Caco-2 (cell line): ENCODE results near the gene LRRC8C. TPM values are rescaled to one million over a fixed set of nuclear protein-coding genes. Genes with fewer than 3 reads are reported as not detected.

Source experiments
- BruUV-seq: library from RNA; stranded (reverse); fragments of 400-500 nt; replicated peaks from 2 replicates; lab custom pipeline; 2021; lab: Mats Ljungman, UMichigan
- CTCF ChIA-PET: fragments of 300-600 bp; sonication (Branson Sonifier 250); formaldehyde crosslinking; loops from one replicate; lab custom pipeline; 2022; ENCODE audit warnings: antibody characterized with exemption; lab: Charles Lee
- POLR2A ChIA-PET: fragments of 300-600 bp; sonication (Branson Sonifier 250); formaldehyde crosslinking; loops from one replicate; lab custom pipeline; 2022; ENCODE audit warnings: antibody characterized with exemption; lab: Charles Lee
- DNase-seq, 2 experiments: peaks; one replicate each; pipeline versions ENCODE4 v3.0.0 to v3.0.0-alpha.2; 2020 to 2022
- H3K27me3 ChIP-seq: replicated peaks from 2 replicates; pipeline ENCODE4 v1.6.0; 2011; ENCODE audit warnings: low read length; ENCODE audit not compliant: control insufficient read depth, insufficient read depth
- H3K36me3 ChIP-seq: 2 replicates; pipeline ENCODE4 v1.5.1; 2011; ENCODE audit warnings: low read length; ENCODE audit not compliant: control insufficient read depth, insufficient read depth
- H3K4me1 ChIP-seq: fragments of 250-450 bp; sonication (Bioruptor Pico); 2 replicates; pipeline ENCODE4 v1.5.1; 2020; ENCODE audit warnings: mild to moderate bottlenecking
- H3K4me3 ChIP-seq: 2 replicates; pipeline ENCODE4 v1.5.1; 2011; ENCODE audit warnings: low read depth, mild to moderate bottlenecking, control low read depth, low read length
- H3K9me3 ChIP-seq: fragments of 250-450 bp; sonication (Bioruptor Pico); 2 replicates; pipeline ENCODE4 v1.5.1; 2020; ENCODE audit warnings: mild to moderate bottlenecking, moderate library complexity
- H3K27ac Mint-ChIP-seq: one replicate; pipeline ENCODE4 v1.8.0; 2022; ENCODE audit warnings: mixed read lengths; ENCODE audit not compliant: unreplicated experiment
- H3K27me3 Mint-ChIP-seq: one replicate; pipeline ENCODE4 v1.8.0; 2022; ENCODE audit warnings: mixed read lengths; ENCODE audit not compliant: insufficient read depth, unreplicated experiment
- H3K36me3 Mint-ChIP-seq: one replicate; pipeline ENCODE4 v1.8.0; 2022; ENCODE audit warnings: mild to moderate bottlenecking, mixed read lengths; ENCODE audit not compliant: insufficient read depth, unreplicated experiment
- H3K4me1 Mint-ChIP-seq: one replicate; pipeline ENCODE4 v1.8.0; 2022; ENCODE audit warnings: low read depth, mixed read lengths; ENCODE audit not compliant: unreplicated experiment
- H3K4me3 Mint-ChIP-seq: one replicate; pipeline ENCODE4 v1.8.0; 2022; ENCODE audit warnings: mild to moderate bottlenecking, moderate library complexity, mixed read lengths; ENCODE audit not compliant: unreplicated experiment
- H3K9me3 Mint-ChIP-seq: one replicate; pipeline ENCODE4 v1.8.0; 2022; ENCODE audit warnings: mixed read lengths; ENCODE audit not compliant: unreplicated experiment
- intact Hi-C: fragments of 100-400 bp; cut with micrococcal nuclease; formaldehyde crosslinking; loops from one replicate; pipeline ENCODE4 v1.10.0; 2022; ENCODE audit not compliant: unreplicated experiment
- total RNA-seq: library from RNA; stranded (reverse); gene quantifications from 2 replicates; pipeline ENCODE4 v1.2.3, GENCODE V29; 2022
- TF ChIP-seq, protein P1 (sequence below), 2 experiments: fragments of 200-600 bp in 1 of 2; IDR thresholded peaks; 1 replicate in 1 of 2; 2 replicates in 1 of 2; pipeline versions ENCODE4 v1.5.1 to v1.8.0; 2011 to 2022; ENCODE audit warnings: antibody characterized with exemption in 1 of 2, control low read depth in 1 of 2, inconsistent platforms in 1 of 2, low read depth in 1 of 2, low read length in 1 of 2, mild to moderate bottlenecking in 1 of 2, moderate library complexity in 1 of 2; ENCODE audit not compliant: insufficient read depth in 1 of 2, severe bottlenecking in 1 of 2, unreplicated experiment in 1 of 2

The LRRC8C gene
- total RNA-seq, 1 experiment from 2014 or later = 0.11 TPM

DNA sequence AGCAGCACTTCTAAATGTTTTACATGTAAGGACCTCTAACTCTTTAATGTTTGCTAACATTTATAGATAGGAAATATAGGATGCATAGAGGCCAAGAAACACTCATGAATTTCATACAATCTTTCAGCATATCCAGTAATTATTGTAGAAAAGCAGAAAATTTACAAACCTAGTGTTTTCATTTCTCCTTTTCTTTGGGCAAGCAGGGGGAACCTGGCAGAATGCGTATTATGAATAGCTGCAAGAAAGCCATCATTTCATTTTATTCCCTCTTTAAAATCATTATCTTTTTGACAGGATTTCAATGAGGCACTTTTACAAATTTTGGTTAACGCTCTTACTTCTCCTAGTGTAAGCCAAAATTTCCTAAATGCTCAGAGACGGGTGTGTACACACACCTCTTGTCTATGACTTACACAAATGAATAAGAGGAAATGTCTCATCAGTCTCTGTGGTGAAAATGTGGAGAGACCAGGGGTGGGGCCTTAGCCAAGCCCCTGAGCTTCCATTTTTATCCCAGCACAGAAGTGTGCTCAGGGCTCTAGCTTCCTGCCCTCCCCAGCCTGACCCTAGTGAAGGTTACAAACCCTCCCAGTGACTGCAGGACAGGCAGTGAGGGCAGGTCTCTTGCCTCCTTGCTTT, 91.6 kb downstream of the LRRC8C start:
- intact Hi-C loops = no loop called here

DNA sequence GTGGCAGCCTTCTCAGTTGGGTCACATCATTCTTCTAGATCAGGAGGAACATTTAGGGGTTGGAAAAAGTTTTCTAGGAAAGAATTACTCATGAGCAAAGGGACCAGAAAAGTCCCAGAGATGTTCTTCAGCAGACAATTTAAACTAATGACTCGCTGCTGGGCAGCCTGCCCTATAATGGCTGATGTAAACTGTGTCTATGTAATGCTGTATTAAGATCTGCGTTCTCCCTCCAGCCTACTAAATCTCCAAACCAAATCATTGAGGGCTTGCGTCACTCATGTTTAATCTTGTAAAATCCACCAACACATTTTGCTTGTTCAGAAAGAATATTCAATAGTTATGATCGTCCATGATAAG, 92.1 kb downstream of the LRRC8C start:
- H3K9me3 Mint-ChIP-seq = no peaks in the 10 kb centered on the region
- no peak for DNase-seq
- H3K36me3 ChIP-seq = no peaks in the 10 kb centered on the region
- CTCF ChIA-PET = no interaction called here
- H3K27ac Mint-ChIP-seq = no peak overlapping the region
- H3K9me3 ChIP-seq = no peaks in the 10 kb centered on the region
- no peaks in the 10 kb centered on the region for H3K4me1 ChIP-seq
- no TSS peak for BruUV-seq
- no peaks in the 10 kb centered on the region for H3K27me3 ChIP-seq
- H3K27me3 Mint-ChIP-seq = peaks cover 17% of the 10 kb centered on the region
- H3K4me3 ChIP-seq = no peak overlapping the region
- intact Hi-C loops = no loop called here
- POLR2A ChIA-PET = no interaction called here
- no peaks in the 10 kb centered on the region for H3K36me3 Mint-ChIP-seq
- H3K4me3 Mint-ChIP-seq = no peak overlapping the region
- H3K4me1 Mint-ChIP-seq = no peaks in the 10 kb centered on the region
- TF ChIP-seq, protein P1, sequence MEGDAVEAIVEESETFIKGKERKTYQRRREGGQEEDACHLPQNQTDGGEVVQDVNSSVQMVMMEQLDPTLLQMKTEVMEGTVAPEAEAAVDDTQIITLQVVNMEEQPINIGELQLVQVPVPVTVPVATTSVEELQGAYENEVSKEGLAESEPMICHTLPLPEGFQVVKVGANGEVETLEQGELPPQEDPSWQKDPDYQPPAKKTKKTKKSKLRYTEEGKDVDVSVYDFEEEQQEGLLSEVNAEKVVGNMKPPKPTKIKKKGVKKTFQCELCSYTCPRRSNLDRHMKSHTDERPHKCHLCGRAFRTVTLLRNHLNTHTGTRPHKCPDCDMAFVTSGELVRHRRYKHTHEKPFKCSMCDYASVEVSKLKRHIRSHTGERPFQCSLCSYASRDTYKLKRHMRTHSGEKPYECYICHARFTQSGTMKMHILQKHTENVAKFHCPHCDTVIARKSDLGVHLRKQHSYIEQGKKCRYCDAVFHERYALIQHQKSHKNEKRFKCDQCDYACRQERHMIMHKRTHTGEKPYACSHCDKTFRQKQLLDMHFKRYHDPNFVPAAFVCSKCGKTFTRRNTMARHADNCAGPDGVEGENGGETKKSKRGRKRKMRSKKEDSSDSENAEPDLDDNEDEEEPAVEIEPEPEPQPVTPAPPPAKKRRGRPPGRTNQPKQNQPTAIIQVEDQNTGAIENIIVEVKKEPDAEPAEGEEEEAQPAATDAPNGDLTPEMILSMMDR (IDR thresholded peaks at IDR 0.05; ENCODE audit: insufficient read depth in 1 of 2, low read depth in 1 of 2, low read length in 1 of 2, severe bottlenecking in 1 of 2, unreplicated experiment in 1 of 2) = no peak

More for the DNA sequence above, 91.6 kb downstream of the LRRC8C start:
- H3K4me3 ChIP-seq = no peak overlapping the region
- Mint-ChIP-seq H3K27ac (no peak overlapping the region), H3K9me3 (no peaks in the 10 kb centered on the region), H3K27me3 (peaks cover 17% of the 10 kb centered on the region), H3K4me1 (no peaks in the 10 kb centered on the region), H3K36me3 (no peaks in the 10 kb centered on the region), H3K4me3 (no peak overlapping the region)
- POLR2A ChIA-PET = no interaction called here
- H3K4me1 ChIP-seq = no peaks in the 10 kb centered on the region
- no peak for DNase-seq
- TF ChIP-seq, protein P1 (IDR thresholded peaks at IDR 0.05; ENCODE audit: insufficient read depth in 1 of 2, low read depth in 1 of 2, low read length in 1 of 2, severe bottlenecking in 1 of 2, unreplicated experiment in 1 of 2) = no peak
- H3K27me3 ChIP-seq = no peaks in the 10 kb centered on the region
- H3K9me3 ChIP-seq = no peaks in the 10 kb centered on the region
- no TSS peak for BruUV-seq
- CTCF ChIA-PET = no interaction called here
- H3K36me3 ChIP-seq = no peaks in the 10 kb centered on the region

DNA sequence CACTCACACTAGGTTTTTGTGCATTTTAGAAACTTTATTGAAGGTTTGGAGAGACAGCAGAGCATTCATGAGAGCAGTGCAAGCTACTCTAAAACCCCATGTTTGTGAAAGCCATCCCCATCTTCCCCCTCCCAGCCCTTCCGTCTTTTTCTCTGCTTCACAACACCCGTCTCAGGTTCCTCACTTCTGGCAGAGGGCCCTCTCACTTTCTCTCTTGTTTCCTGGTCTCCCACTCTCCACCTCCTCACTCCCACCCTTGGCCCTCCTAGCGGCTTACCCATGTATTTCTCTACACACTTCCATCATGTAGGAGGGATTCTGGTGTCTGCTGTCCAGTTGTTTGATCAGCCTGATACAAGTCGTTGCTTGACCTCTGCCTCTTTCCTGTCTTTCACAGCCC, 92.7 kb downstream of the LRRC8C start:
- intact Hi-C loops = no loop called here

More for the DNA sequence above, 92.7 kb downstream of the LRRC8C start:
- Histone ChIP-seq H3K27me3 (no peaks in the 10 kb centered on the region), H3K4me1 (no peaks in the 10 kb centered on the region), H3K9me3 (no peaks in the 10 kb centered on the region), H3K36me3 (no peaks in the 10 kb centered on the region), H3K4me3 (no peak overlapping the region)
- Mint-ChIP-seq H3K27ac (no peak overlapping the region), H3K4me1 (no peaks in the 10 kb centered on the region), H3K36me3 (no peaks in the 10 kb centered on the region), H3K4me3 (no peak overlapping the region), H3K9me3 (no peaks in the 10 kb centered on the region), H3K27me3 (peaks cover 17% of the 10 kb centered on the region)
- no TSS peak for BruUV-seq
- CTCF ChIA-PET = no interaction called here
- POLR2A ChIA-PET = no interaction called here
- no peak for DNase-seq
- TF ChIP-seq, protein P1 (IDR thresholded peaks at IDR 0.05; ENCODE audit: insufficient read depth in 1 of 2, low read depth in 1 of 2, low read length in 1 of 2, severe bottlenecking in 1 of 2, unreplicated experiment in 1 of 2) = no peak
